Activated naive CD4-positive, alpha-beta T cell treated with anti-CD3 and anti-CD28 coated beads, Interleukin-2, amount 50 U/mL, for 24 hours (primary cell): ENCODE data around the gene CGB2.
"Not testable (repeated sequence)": the region's sequence is repeated elsewhere in the genome, so short reads cannot be mapped to it uniquely, and the experiment has no call there.

Experiments
- H3K27ac Mint-ChIP-seq: one replicate; pipeline ENCODE4 v1.8.0; 2021; ENCODE audit warnings: mild to moderate bottlenecking, mixed read lengths
- H3K27me3 Mint-ChIP-seq: one replicate; pipeline ENCODE4 v1.8.0; 2021; ENCODE audit warnings: mixed read lengths
- H3K36me3 Mint-ChIP-seq: one replicate; pipeline ENCODE4 v1.8.0; 2021; ENCODE audit warnings: mixed read lengths
- H3K4me1 Mint-ChIP-seq: one replicate; pipeline ENCODE4 v1.8.0; 2021; ENCODE audit warnings: mixed read lengths
- H3K4me3 Mint-ChIP-seq: one replicate; pipeline ENCODE4 v1.8.0; 2021; ENCODE audit warnings: mild to moderate bottlenecking, mixed read lengths
- H3K9me3 Mint-ChIP-seq: one replicate; pipeline ENCODE4 v1.8.0; 2021; ENCODE audit warnings: mixed read lengths

CGB2 gene

DNA sequence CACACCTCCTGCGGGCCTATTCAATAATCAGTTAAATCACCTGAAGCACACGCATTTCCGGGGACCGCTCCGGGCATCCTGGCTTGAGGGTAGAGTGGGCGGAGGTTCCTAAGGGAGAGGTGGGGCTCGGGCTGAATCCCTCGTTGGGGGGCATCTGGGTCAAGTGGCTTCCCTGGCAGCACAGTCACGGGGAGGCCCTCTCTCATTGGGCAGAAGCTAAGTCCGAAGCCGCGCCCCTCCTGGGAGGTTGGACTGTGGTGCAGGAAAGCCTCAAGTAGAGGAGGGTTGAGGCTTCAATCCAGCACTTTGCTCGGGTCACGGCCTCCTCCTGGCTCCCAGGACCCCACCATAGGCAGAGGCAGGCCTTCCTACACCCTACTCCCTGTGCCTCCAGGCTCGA, 11.9 kb downstream of the CGB2 start, which contains the start of gene CGB5:
Gene CGB5, plus strand, starts transcription at position 301 of the 400 bp plus-strand sequence. CDS start 362 bp downstream, outside the sequence.
- not testable (repeated sequence) for H3K27me3 Mint-ChIP-seq, H3K4me1 Mint-ChIP-seq, H3K4me3 Mint-ChIP-seq, H3K9me3 Mint-ChIP-seq, H3K36me3 Mint-ChIP-seq, H3K27ac Mint-ChIP-seq

DNA sequence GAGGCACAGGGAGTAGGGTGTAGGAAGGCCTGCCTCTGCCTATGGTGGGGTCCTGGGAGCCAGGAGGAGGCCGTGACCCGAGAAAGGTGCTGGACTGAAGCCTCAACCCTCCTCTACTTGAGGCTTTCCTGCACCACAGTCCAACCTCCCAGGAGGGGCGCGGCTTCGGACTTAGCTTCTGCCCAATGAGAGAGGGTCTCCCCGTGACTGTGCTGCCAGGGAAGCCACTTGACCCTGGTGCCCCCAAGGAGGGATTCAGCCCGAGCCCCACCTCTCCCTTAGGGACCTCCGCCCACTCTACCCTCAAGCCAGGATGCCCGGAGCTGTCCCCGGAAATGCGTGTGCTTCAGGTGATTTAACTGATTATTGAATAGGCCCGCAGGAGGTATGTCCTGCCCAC, 17.3 kb downstream of the CGB2 start, which contains the start of gene CGB8:
Gene CGB8, minus strand, starts transcription at position 101 of the 400 bp plus-strand sequence. CDS start 372 bp downstream, outside the sequence.
- not testable (repeated sequence) for H3K4me3 Mint-ChIP-seq, H3K27ac Mint-ChIP-seq, H3K27me3 Mint-ChIP-seq, H3K36me3 Mint-ChIP-seq, H3K4me1 Mint-ChIP-seq, H3K9me3 Mint-ChIP-seq

DNA sequence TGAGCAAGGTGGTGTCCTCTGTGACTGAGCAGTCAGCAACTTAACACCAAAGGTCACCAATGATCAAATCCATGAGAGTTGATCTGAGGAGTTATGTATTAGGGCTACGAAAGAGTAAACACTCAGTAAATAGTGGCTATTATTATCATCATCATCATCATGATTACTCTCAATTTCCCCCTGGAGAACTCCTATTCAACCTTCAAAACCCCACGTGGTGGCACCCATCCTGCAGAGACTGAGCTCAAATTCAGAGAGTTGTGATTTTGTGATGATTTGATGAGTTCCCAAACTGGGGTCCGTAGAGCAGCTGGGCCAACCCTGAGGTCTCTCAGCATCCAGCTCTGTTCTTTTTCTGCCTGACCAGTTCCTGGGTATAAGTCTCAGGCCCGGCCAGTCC, 18.1 kb downstream of the CGB2 start:
- not testable (repeated sequence) for H3K27ac Mint-ChIP-seq, H3K9me3 Mint-ChIP-seq, H3K4me3 Mint-ChIP-seq, H3K4me1 Mint-ChIP-seq, H3K27me3 Mint-ChIP-seq, H3K36me3 Mint-ChIP-seq

DNA sequence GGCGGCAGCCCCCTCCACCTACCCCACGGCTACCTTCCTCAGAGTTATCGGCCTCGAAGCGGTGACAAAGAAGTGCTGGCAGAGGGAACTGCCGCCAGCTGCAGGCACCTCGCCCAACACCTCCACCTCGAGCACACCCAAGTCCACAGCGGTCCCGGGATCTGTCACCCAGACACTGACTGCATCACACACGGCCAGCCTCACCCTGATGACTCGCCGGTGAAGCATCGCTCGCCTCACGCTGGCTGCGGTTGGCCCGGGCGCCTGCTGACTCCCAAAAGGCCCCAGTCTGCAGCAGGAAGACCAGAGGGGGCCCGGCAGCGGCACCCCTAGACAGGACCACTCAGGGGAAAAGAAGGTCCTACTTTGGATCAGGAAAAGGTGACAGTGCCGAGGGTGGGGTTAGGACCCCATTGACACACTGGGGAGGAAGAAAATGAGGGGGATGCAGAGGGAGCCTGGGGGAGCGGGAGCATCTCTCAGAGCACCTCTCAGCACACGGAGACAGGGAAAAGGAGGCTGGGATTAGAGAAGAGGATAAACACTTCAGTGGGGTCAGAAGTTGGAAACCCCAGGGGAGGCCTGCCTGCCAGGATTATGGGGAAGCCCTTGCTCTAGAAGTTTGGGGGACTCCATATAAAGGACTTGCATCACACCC, 18.8 kb downstream of the CGB2 start:
- not testable (repeated sequence) for H3K27me3 Mint-ChIP-seq, H3K4me1 Mint-ChIP-seq, H3K9me3 Mint-ChIP-seq, H3K36me3 Mint-ChIP-seq, H3K4me3 Mint-ChIP-seq
- H3K27ac Mint-ChIP-seq: peak overlapping the region; percentile 72

DNA sequence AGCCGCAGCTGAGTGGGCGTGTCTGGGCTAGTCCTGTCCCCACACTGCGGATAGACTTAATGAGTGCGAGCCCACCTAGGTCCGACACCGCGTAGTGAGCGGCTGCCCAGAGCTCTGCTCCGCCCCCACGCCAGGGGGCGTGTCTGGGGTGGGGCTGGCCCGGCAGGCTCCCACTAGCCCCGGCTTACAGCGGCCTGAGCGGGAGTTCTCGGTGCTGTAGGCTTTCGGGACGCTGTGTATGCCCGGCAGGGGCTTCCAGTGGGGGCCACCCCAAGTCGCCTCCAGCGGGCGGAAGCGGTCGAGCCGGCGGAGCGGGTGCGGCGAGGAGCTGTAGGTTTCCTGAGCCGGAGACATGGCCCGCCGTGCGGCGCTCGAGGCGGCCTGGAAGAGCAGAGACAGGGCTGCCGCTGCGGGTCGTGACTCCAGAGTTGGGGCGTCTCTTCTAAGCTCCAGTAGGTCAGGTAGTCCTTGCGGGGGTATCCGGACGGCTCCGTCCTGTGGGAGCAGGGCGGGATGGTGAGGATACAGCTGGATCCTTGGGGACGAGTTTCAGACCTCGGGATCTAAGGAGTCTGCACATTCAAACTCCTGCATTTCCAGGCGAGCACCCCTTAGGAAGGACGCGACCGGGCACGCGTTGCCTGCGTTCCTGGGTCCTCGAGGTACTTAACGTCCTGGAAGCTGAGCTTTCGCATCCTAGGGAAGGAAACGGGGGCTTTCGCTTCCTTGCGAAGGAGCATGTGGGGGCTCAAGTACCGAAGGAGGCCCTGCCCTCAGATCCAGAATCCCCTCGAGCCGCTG, 24.6 kb downstream of the CGB2 start:
- Mint-ChIP-seq H3K9me3 (no peaks in the 10 kb centered on the region), H3K4me3 (peak overlapping the region; percentile 87), H3K4me1 (peaks cover 15% of the 10 kb centered on the region), H3K27me3 (peaks cover 17% of the 10 kb centered on the region), H3K36me3 (no peaks in the 10 kb centered on the region), H3K27ac (no peak overlapping the region)

DNA sequence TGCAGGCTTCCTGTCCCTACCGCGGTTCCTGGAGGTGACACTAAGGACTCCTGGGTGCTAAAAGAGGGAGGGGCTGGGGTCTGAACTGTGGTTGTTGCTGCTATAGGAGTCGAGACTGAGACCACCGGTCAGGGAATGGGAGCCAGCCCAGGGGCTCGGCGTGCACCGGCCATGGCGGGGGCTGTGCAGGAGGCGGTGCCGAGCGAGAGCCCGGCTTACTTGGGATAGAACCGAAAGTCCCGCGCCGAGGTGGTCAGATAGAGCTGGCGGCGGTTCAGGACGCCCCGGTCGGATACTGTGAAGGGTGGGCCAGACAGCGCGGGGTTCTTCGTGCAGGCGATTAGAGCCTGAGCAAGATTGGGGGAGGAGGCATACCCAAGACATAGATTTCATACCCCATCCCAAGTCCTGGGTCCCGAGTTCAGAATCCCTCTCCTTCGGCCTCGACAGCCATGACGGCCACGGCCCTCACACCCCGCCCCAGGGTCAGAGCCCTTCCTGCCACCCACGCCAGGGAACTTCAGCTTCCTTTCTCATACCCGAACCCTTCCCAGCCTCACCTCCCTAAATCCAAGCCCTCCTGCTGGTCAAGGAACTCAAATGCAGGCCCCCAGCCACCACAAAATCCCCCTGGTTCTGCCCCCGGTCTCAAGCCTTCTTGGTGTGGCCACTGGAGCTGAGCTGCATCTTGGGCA, 25.4 kb downstream of the CGB2 start:
- H3K27ac Mint-ChIP-seq, H3K36me3 Mint-ChIP-seq, H3K9me3 Mint-ChIP-seq: not testable (repeated sequence)
- H3K4me1 Mint-ChIP-seq: peaks cover 15% of the 10 kb centered on the region
- H3K4me3 Mint-ChIP-seq: peak overlapping the region; percentile 87
- H3K27me3 Mint-ChIP-seq: peaks cover 17% of the 10 kb centered on the region

DNA sequence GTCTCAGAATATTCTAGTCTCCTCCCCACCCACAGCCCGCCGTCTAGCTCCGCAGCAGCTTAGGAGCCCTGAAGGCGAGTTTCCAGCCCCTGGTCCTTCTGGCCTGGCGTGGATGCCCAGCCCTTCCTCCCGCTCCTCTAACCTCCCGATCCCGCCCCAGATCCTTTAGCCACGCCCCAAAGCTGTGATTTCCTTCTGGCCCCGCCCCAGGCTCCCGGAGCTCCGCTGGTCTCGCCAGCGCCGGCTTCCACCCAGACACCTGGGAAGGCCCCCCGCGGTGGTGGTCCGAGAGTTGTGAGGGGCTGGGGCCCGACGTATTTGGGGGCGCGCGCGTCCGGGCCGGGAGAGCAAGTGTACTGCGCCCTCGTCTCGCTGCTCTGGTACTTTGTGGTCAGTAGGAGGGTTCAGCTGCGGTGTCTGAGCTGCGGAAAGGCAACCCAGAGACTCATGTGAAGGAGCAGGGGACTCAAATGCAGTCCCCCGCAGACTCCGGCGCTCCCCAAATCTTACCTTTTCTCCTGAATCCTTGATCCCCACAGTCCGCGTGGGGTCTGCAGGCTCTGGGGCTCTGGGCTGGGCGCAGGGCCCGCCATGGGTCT, 26.0 kb downstream of the CGB2 start, which contains the start of gene CGB7:
Gene CGB7, minus strand, starts transcription at position 114 of the 599 bp plus-strand sequence. CDS start 2,374 bp downstream, outside the sequence.
- Mint-ChIP-seq H3K36me3 (no peaks in the 10 kb centered on the region), H3K9me3 (no peaks in the 10 kb centered on the region), H3K27ac (no peak within 1 kb of the TSS), H3K27me3 (peaks cover 17% of the 10 kb centered on the region), H3K4me1 (peaks cover 15% of the 10 kb centered on the region), H3K4me3 (peak within 1 kb of the TSS; percentile 87)

DNA sequence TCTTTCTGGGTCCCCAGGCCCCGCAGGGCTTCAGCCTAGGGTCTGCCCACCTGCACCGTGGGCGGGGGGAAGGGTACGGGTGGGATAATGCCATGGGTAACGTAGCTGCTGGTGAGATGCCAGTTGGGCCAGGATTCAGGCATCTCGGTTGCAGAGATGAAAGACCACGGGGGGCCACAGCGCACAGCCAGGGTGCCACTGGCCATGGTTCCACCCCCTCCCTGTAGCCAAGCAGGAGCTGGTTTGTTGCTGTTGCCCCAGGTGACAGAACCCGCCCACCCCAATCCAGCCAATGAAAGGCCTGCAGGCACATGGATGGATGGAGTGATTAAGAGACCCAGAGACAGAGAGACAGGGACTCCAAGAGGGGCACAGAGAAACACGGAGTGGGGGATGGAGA, 26.9 kb downstream of the CGB2 start:
- peaks cover 15% of the 10 kb centered on the region for H3K4me1 Mint-ChIP-seq
- H3K4me3 Mint-ChIP-seq: peak overlapping the region; percentile 87

DNA sequence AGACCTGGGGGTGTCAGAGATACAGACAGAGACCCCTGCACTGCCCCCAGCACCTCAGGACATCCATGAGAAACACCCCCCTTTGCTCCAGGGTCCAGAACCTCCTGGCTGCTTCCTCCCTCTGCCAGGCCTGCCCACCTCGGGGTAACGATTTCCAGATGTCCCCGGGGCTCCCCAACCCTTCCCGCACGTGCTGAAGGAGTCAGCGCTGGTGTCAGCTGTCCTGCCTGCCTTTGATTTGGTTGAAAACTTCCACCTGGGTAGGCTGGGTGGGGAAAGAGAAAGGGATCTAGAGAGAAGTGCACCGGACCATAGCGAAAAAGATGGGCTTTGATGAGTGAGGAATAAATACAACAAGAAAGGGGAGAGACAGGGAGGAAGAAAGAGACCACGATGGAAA, 27.4 kb downstream of the CGB2 start:
- peaks cover 17% of the 10 kb centered on the region for H3K27me3 Mint-ChIP-seq
- no peak overlapping the region for H3K4me3 Mint-ChIP-seq
- no peaks in the 10 kb centered on the region for H3K9me3 Mint-ChIP-seq
- peaks cover 15% of the 10 kb centered on the region for H3K4me1 Mint-ChIP-seq
- H3K36me3 Mint-ChIP-seq: no peaks in the 10 kb centered on the region
- peak overlapping the region; percentile 14 for H3K27ac Mint-ChIP-seq

More for the DNA sequence above, 26.9 kb downstream of the CGB2 start:
- Mint-ChIP-seq H3K27ac (no peak overlapping the region), H3K36me3 (no peaks in the 10 kb centered on the region), H3K9me3 (no peaks in the 10 kb centered on the region), H3K27me3 (peaks cover 17% of the 10 kb centered on the region)

DNA sequence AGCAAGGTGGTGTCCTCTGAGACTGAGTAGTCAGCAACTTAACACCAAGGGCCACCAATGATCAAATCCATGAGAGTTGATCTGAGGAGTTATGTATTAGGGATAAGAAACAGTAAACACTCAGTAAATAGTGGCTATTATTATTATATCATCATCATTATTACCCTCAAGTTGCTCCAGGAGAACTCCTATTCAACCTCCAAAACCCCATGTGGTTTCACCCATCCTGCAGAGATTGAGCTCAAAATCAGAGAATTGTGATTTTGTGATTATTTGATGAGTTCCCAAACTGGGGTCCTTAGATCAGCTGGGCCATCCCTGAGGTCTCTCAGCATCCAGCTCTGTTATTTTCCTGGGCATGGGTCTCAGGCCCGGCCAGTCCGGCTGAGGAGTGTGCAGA, 29.3 kb downstream of the CGB2 start:
- Mint-ChIP-seq H3K9me3 (no peaks in the 10 kb centered on the region), H3K27me3 (peaks cover 23% of the 10 kb centered on the region), H3K4me1 (peaks cover 15% of the 10 kb centered on the region), H3K27ac (no peak overlapping the region), H3K36me3 (no peaks in the 10 kb centered on the region), H3K4me3 (no peak overlapping the region)

DNA sequence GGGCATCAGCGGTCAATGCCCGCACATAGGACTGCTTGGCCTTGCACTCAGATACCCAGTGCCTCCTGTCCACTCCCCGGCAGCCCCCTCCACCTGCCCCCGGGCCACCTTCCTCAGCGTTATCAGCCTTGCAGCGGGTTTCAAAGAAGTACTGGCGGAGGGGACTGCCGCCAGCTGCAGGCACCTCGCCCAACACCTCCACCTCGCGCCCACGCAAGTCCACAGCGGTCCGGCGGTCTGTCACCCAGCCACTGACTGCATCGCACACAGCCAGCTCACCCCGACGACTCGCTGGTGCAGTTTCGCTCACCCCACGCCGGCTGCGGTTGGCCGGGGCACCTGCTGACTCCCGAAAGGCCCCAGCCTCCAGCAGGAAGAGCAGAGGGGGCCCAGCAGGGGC, 29.8 kb downstream of the CGB2 start:
- H3K9me3 Mint-ChIP-seq: no peaks in the 10 kb centered on the region

DNA sequence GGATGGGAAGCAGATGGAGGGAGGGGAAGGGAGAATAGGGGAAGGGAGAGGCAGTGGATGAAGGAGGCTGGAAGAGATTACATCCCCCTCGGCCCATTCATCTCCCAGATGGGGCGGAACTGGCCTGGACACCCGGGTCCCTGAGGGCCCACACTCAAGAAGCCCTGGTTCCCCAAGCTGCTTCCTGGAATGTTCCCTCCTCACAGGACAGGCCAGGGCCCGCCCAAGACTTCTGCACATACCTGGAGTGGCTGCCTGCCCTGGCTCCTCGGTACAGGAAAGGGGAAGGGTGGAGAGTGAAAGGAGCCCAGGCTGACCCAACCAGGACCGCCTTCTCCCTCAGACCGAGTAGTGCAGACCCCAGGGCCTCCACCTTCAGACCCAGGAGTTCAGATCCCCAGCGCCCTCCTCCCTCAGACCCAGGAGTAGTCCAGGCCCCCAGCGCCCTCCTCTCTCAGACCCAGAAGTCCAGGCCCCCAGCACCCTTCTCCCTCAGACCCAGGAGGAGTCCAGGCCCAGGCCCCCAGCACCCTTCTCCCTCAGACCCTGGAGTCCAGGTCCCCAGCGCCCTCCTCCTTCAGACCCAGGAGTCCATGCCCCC, 32.4 kb downstream of the CGB2 start:
- H3K9me3 Mint-ChIP-seq: no peaks in the 10 kb centered on the region
- no peak overlapping the region for H3K27ac Mint-ChIP-seq
- H3K36me3 Mint-ChIP-seq: no peaks in the 10 kb centered on the region
- H3K4me1 Mint-ChIP-seq: no peaks in the 10 kb centered on the region
- H3K4me3 Mint-ChIP-seq: no peak overlapping the region
- peaks cover 22% of the 10 kb centered on the region for H3K27me3 Mint-ChIP-seq

More for the DNA sequence above, 29.8 kb downstream of the CGB2 start:
- Mint-ChIP-seq H3K27me3 (peaks cover 25% of the 10 kb centered on the region), H3K27ac (no peak overlapping the region), H3K4me3 (no peak overlapping the region), H3K4me1 (peaks cover 15% of the 10 kb centered on the region), H3K36me3 (no peaks in the 10 kb centered on the region)

DNA sequence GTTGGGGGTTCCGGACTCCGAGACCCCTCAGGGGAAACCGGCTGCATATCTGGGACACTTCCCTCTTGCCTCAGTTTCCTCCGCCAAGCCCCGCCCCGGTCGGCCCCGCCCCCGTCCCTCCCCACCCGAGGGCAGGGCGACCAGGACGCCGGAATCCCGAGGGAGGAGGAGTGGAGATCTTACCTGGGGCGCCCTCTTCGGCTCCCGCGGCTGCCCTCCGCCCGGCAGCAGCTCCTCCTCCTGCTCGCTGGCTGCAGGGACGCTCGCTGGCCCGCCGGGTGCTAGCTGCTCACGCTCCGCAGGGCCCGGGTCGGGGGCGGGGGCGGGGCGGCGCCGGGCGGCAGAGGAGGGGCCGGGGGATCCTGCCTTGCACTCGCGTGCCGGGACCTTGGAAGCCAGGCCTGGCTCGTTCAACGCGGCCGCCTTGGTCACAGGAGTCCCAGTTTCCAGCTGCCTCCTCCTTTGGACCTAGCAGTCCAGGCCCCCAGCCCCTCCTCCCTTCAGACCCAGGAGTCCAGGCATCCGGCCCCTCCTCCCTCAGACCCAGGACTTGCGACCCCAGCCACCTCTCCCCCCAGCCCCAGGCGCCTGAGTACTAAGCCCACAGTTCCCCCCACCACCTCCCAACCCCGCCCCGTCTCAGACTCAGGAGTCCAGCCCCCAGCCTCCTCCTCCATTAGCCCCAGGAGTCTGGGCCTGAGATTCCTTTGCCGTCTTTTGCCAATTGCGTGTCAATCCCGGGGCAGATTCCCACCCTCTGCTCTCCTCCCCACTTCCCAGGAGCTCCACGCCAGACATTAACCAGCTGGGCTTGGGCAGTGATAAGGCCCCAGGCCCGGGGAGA, 33.3 kb downstream of the CGB2 start, which contains the start of gene NTF4:
Gene NTF4, minus strand, starts transcription at position 51 of the 844 bp plus-strand sequence. CDS start 2,821 bp downstream, outside the sequence.
- Mint-ChIP-seq H3K4me1 (no peaks in the 10 kb centered on the region), H3K4me3 (no peak within 1 kb of the TSS), H3K36me3 (peaks cover 4% of the 10 kb centered on the region), H3K27ac (no peak within 1 kb of the TSS), H3K9me3 (no peaks in the 10 kb centered on the region), H3K27me3 (peaks cover 25% of the 10 kb centered on the region)

DNA sequence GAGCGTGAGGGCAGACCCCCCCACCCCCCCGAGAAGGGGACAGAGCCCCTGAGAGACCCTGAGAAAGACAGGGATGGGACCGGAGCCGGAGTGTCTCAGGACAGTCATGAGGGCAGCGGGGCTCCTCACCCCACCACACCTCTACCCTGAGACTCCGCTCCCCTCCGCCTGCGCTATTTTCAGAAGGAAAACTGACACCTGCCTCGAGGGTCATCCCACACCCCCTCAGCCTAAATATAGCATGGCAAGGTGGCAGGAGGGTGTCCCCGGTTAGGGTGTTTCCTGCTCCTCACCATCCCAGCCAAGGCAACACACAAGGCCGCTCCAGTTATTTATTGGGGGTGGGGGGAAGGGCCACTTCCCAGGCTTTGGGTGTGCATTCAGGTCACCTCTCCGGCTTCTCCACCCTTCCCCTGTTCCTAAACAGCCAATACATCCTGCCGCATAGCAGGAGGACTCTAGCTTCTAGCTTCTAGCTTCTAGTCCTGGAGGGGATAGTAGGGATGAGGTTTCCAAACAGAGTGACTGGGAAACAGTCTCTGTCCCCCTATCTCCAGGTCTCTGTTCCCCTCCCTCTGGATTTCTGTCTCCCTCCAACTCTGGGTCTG, 34.3 kb downstream of the CGB2 start:
- H3K27me3 Mint-ChIP-seq: peaks cover 25% of the 10 kb centered on the region
- H3K9me3 Mint-ChIP-seq: no peaks in the 10 kb centered on the region
- H3K4me1 Mint-ChIP-seq: no peaks in the 10 kb centered on the region
- H3K4me3 Mint-ChIP-seq: peak overlapping the region; percentile 7
- H3K36me3 Mint-ChIP-seq: peaks cover 8% of the 10 kb centered on the region
- H3K27ac Mint-ChIP-seq: no peak overlapping the region
